ENCODE measurements around the gene GDA. TPM values are rescaled to one million over a fixed set of nuclear protein-coding genes. Genes with fewer than 3 reads are reported as not detected.

GDA gene
- total and polyA plus RNA-seq, 7 donors = 0.07 to 0.52 (median 0.16) TPM

- TF ChIP-seq CTCF (IDR thresholded peaks at IDR 0.05) = no peak
- no peaks in the 10 kb centered on the region for H3K36me3 ChIP-seq (ENCODE audit: insufficient read depth in 1 of 2, low read depth in 1 of 2)
- no peaks in the 10 kb centered on the region for H3K4me1 ChIP-seq
- ATAC-seq (no peak), DNase-seq (no peak)
- no peaks in the 10 kb centered on the region for H3K9me3 ChIP-seq
- H3K27me3 ChIP-seq (ENCODE audit: insufficient read depth in 3 of 3, low read length in 2 of 3) = no peaks in the 10 kb centered on the region
- H3K4me3 ChIP-seq = no peak overlapping the region
- intact Hi-C loops (cut with DNase I) = no loop called here
- WGBS, 3 donors = 57 to 69% (median 58%) methylated on average over 3 of the region's 3 CpGs
- H3K27ac ChIP-seq = no peak overlapping the region
Observed at GRCh38 chr9:72211047-72211446, 61.8 kb downstream of the GDA start.

GRCh38 chr9:72213906-72214305, 64.7 kb downstream of the GDA start:
- WGBS, 3 donors = 89 to 93% (median 90%) methylated on average over 4 of the region's 4 CpGs

GRCh38 chr9:72217306-72217842, 68.1 kb downstream of the GDA start:
- H3K27ac ChIP-seq = no peak overlapping the region
- no peaks in the 10 kb centered on the region for H3K9me3 ChIP-seq
- no peak overlapping the region for H3K4me3 ChIP-seq
- H3K36me3 ChIP-seq (ENCODE audit: insufficient read depth in 1 of 2, low read depth in 1 of 2) = no peaks in the 10 kb centered on the region
- ATAC-seq = no peak
- 62 to 79% (median 64%) methylated on average over 3 of the region's 3 CpGs for WGBS, 3 donors
- no peaks in the 10 kb centered on the region for H3K4me1 ChIP-seq
- no peaks in the 10 kb centered on the region for H3K27me3 ChIP-seq (ENCODE audit: insufficient read depth in 3 of 3, low read length in 2 of 3)
- no peak for DNase-seq
- intact Hi-C loops (cut with DNase I) = no loop called here
- TF ChIP-seq CTCF (IDR thresholded peaks at IDR 0.05) = no peak

More at GRCh38 chr9:72213906-72214305, 64.7 kb downstream of the GDA start:
- intact Hi-C loops (cut with DNase I) = no loop called here
- ATAC-seq (no peak), DNase-seq (no peak)
- Histone ChIP-seq H3K4me3 (no peak overlapping the region), H3K27ac (no peak overlapping the region), H3K4me1 (no peaks in the 10 kb centered on the region), H3K9me3 (no peaks in the 10 kb centered on the region), H3K27me3 (ENCODE audit: insufficient read depth in 3 of 3, low read length in 2 of 3) (no peaks in the 10 kb centered on the region), H3K36me3 (ENCODE audit: insufficient read depth in 1 of 2, low read depth in 1 of 2) (no peaks in the 10 kb centered on the region)
- no peak for TF ChIP-seq CTCF (IDR thresholded peaks at IDR 0.05)

GRCh38 chr9:72220589-72220988, 71.3 kb downstream of the GDA start:
- H3K9me3 ChIP-seq = no peaks in the 10 kb centered on the region
- no peak for TF ChIP-seq CTCF (IDR thresholded peaks at IDR 0.05)
- H3K36me3 ChIP-seq (ENCODE audit: insufficient read depth in 1 of 2, low read depth in 1 of 2) = no peaks in the 10 kb centered on the region
- no peak for ATAC-seq
- no peak overlapping the region for H3K4me3 ChIP-seq
- H3K27me3 ChIP-seq (ENCODE audit: insufficient read depth in 3 of 3, low read length in 2 of 3) = no peaks in the 10 kb centered on the region
- H3K4me1 ChIP-seq = no peaks in the 10 kb centered on the region
- DNase-seq = peak in 1 of 2 donors; percentile 30
- H3K27ac ChIP-seq = no peak overlapping the region
- WGBS, 3 donors = 60 to 74% (median 69%) methylated on average over 1 of the region's 1 CpG
- intact Hi-C loops (cut with DNase I) = no loop called here

GRCh38 chr9:72226146-72226812, 77.0 kb downstream of the GDA start:
- H3K36me3 ChIP-seq (ENCODE audit: insufficient read depth in 1 of 2, low read depth in 1 of 2) = no peaks in the 10 kb centered on the region
- 86 to 95% (median 90%) methylated on average over 2 of the region's 2 CpGs for WGBS, 3 donors
- H3K4me3 ChIP-seq = no peak overlapping the region
- no peaks in the 10 kb centered on the region for H3K9me3 ChIP-seq
- intact Hi-C loops (cut with DNase I) = no loop called here
- no peaks in the 10 kb centered on the region for H3K4me1 ChIP-seq
- ATAC-seq (no peak), DNase-seq (no peak)
- no peak for TF ChIP-seq CTCF (IDR thresholded peaks at IDR 0.05)
- no peak overlapping the region for H3K27ac ChIP-seq
- H3K27me3 ChIP-seq (ENCODE audit: insufficient read depth in 3 of 3, low read length in 2 of 3) = no peaks in the 10 kb centered on the region

Data from psoas muscle (tissue), 8 donors.